Endothelial cell of umbilical vein (primary cell): ENCODE results near the gene STAT4. TPM values are rescaled to one million over a fixed set of nuclear protein-coding genes. Genes with fewer than 3 reads are reported as not detected.

Experiments
- BruUV-seq: library from RNA; stranded (reverse); fragments of 400-500 nt; replicated peaks from 2 replicates; lab custom pipeline; 2021; lab: Mats Ljungman, UMichigan
- CTCF ChIA-PET: fragments of 300-600, 350-600 bp; sonication (Branson Sonifier 250); formaldehyde crosslinking; loops from one replicate; lab custom pipeline; 2021; ENCODE audit warnings: antibody characterized with exemption, inconsistent platforms; lab: Charles Lee
- POLR2A ChIA-PET: fragments of 300-600, 350-600 bp; sonication (Branson Sonifier 250); formaldehyde crosslinking; loops from one replicate; lab custom pipeline; 2021; ENCODE audit warnings: antibody characterized with exemption, inconsistent platforms; lab: Charles Lee
- DNase-seq: peaks from one replicate; pipeline ENCODE4 v3.0.0-alpha.2; 2011; ENCODE audit warnings: low read depth, low spot score
- FAIRE-seq: peaks from 2 replicates; lab custom pipeline; 2011; peaks lifted over from hg19 to GRCh38; lab: Jason Lieb, UNC
- H2AFZ ChIP-seq: 2 replicates; pipeline ENCODE4 v1.6.0; 2012; ENCODE audit warnings: low read depth, low read length, control low read depth, inconsistent platforms
- H3K27ac ChIP-seq: 2 replicates; pipeline ENCODE4 v1.5.1; 2011; ENCODE audit warnings: low read depth, mild to moderate bottlenecking, control low read depth, low read length, moderate library complexity; ENCODE audit not compliant: insufficient read depth
- H3K27me3 ChIP-seq, 2 experiments: 2 replicates each; pipeline versions ENCODE4 v1.6.0 to v1.6.1; 2011; ENCODE audit warnings: low read length in 2 of 2, mixed read lengths in 1 of 2; ENCODE audit not compliant: control insufficient read depth in 2 of 2, insufficient read depth in 2 of 2
- H3K36me3 ChIP-seq, 2 experiments: 2 replicates in 1 of 2; 3 replicates in 1 of 2; pipeline ENCODE4 v1.5.1; 2011; ENCODE audit warnings: low read length in 2 of 2, mild to moderate bottlenecking in 1 of 2, moderate library complexity in 1 of 2; ENCODE audit not compliant: control insufficient read depth in 2 of 2, insufficient read depth in 2 of 2; ENCODE audit errors: extremely low read depth in 1 of 2
- H3K4me1 ChIP-seq: 3 replicates; pipeline ENCODE4 v1.5.1; 2011; ENCODE audit warnings: mild to moderate bottlenecking, low read length; ENCODE audit not compliant: control insufficient read depth, insufficient read depth; ENCODE audit errors: extremely low read depth
- H3K4me2 ChIP-seq: 2 replicates; pipeline ENCODE4 v1.6.1; 2011; ENCODE audit warnings: low read length, control low read depth, mixed read lengths; ENCODE audit not compliant: insufficient read depth
- H3K4me3 ChIP-seq, 3 experiments: fragments of 200-600 bp in 1 of 3; sonication (generic), shearing (Covaris generic) in 1 of 3; replicated peaks in 1 of 3; 2 replicates each; pipeline ENCODE4 v1.5.1; 2011 to 2016; ENCODE audit warnings: control low read depth in 3 of 3, low read length in 3 of 3, mild to moderate bottlenecking in 2 of 3, inconsistent platforms in 1 of 3, low read depth in 1 of 3, moderate library complexity in 1 of 3; ENCODE audit not compliant: insufficient read depth in 1 of 3
- H3K79me2 ChIP-seq: 2 replicates; pipeline ENCODE4 v1.6.0; 2012; ENCODE audit warnings: low read length, inconsistent platforms; ENCODE audit not compliant: control insufficient read depth, insufficient read depth
- H3K9ac ChIP-seq: replicated peaks from 2 replicates; pipeline ENCODE3; 2011; ENCODE audit warnings: low read length, control low read depth; ENCODE audit not compliant: insufficient read depth; ENCODE audit errors: extremely low read depth
- H3K9me1 ChIP-seq: replicated peaks from 3 replicates; pipeline ENCODE4 v1.6.0; 2011; ENCODE audit warnings: mild to moderate bottlenecking, low read length; ENCODE audit not compliant: control insufficient read depth, insufficient read depth; ENCODE audit errors: extremely low read depth
- H3K9me3 ChIP-seq: replicated peaks from 2 replicates; pipeline ENCODE4 v1.5.1; 2012; ENCODE audit warnings: low read length, inconsistent platforms; ENCODE audit not compliant: control insufficient read depth, insufficient read depth
- H4K20me1 ChIP-seq: replicated peaks from 2 replicates; pipeline ENCODE3; 2011; ENCODE audit warnings: mild to moderate bottlenecking, low read length; ENCODE audit not compliant: control insufficient read depth, insufficient read depth; ENCODE audit errors: extremely low read depth
- EZH2 ChIP-seq: IDR thresholded peaks from 2 replicates; pipeline ENCODE4 v1.6.1; 2012; ENCODE audit warnings: borderline replicate concordance, low read depth, mild to moderate bottlenecking, moderate library complexity, low read length, inconsistent platforms; ENCODE audit not compliant: severe bottlenecking
- FOS ChIP-seq: IDR thresholded peaks from 2 replicates; pipeline ENCODE4 v1.6.1; 2011; ENCODE audit warnings: mild to moderate bottlenecking, low read length, moderate library complexity, borderline replicate concordance; ENCODE audit not compliant: insufficient read depth
- GATA2 ChIP-seq: IDR thresholded peaks from 2 replicates; pipeline ENCODE4 v1.7.0; 2011; ENCODE audit warnings: low read depth, mild to moderate bottlenecking, moderate library complexity, mixed read lengths, low read length; ENCODE audit not compliant: insufficient read length, insufficient read depth
- JUN ChIP-seq: IDR thresholded peaks from 2 replicates; pipeline ENCODE4 v1.6.1; 2011; ENCODE audit warnings: borderline replicate concordance, low read depth; ENCODE audit not compliant: insufficient read length, insufficient read depth
- MYC ChIP-seq: IDR thresholded peaks from one replicate; pipeline ENCODE4 v1.6.1; 2011; ENCODE audit warnings: mild to moderate bottlenecking, low read depth, low read length
- POLR2A ChIP-seq: IDR thresholded peaks from 2 replicates; pipeline ENCODE4 v1.6.1; 2012; ENCODE audit warnings: low read depth, mild to moderate bottlenecking, control low read depth, low read length
- POLR2AphosphoS5 ChIP-seq: IDR thresholded peaks from 2 replicates; pipeline ENCODE4 v1.6.1; 2012; ENCODE audit warnings: low read depth, mild to moderate bottlenecking, control low read depth, low read length, moderate library complexity; ENCODE audit not compliant: insufficient read depth
- dilution Hi-C: fragments of 300-500 bp; cut with MboI; formaldehyde crosslinking; loops from one replicate; pipeline ENCODE4 v1.15.0; 2019; ENCODE audit warnings: low sequenced_read_pairs; ENCODE audit not compliant: extremely low pct_ligation_motif_present
- intact Hi-C: fragments of 100-400 bp; cut with micrococcal nuclease; formaldehyde crosslinking; loops from one replicate; pipeline ENCODE4 v1.10.0; 2022
- polyA plus RNA-seq, 4 experiments: library from polyadenylated mRNA; depleted of rRNA in 3 of 4; stranded (reverse) in 3 of 4; unstranded in 1 of 4; fragments of >200 nt; gene quantifications; 2 replicates each; pipeline versions ENCODE4 v1.2.1 to v1.2.3, GENCODE V29; 2011 to 2012; ENCODE audit warnings: missing spikeins in 1 of 4
- total RNA-seq: library from RNA; stranded (reverse); gene quantifications from 2 replicates; pipeline ENCODE4 v1.2.3, GENCODE V29; 2021
- TF ChIP-seq, protein P1 (sequence below), 2 donors: IDR thresholded peaks; 1 replicate in 1 of 2; 2 replicates in 1 of 2; pipeline ENCODE4 v1.5.1; 2011; ENCODE audit warnings: low read length in 2 of 2, mild to moderate bottlenecking in 2 of 2, moderate library complexity in 2 of 2, control low read depth in 1 of 2, inconsistent platforms in 1 of 2, low read depth in 1 of 2; ENCODE audit not compliant: insufficient read depth in 1 of 2; ENCODE audit errors: extremely low read depth in 1 of 2
- TF ChIP-seq, protein P2 (sequence below): IDR thresholded peaks from 2 replicates; pipeline ENCODE4 v1.6.1; 2011; ENCODE audit not compliant: insufficient read depth, insufficient read length

STAT4 gene
- total and polyA plus RNA-seq, 2 donors (not counting 3 experiments of a cell fraction or from before 2014, with no cell fraction given): 0.46 to 1.2 TPM

DNA sequence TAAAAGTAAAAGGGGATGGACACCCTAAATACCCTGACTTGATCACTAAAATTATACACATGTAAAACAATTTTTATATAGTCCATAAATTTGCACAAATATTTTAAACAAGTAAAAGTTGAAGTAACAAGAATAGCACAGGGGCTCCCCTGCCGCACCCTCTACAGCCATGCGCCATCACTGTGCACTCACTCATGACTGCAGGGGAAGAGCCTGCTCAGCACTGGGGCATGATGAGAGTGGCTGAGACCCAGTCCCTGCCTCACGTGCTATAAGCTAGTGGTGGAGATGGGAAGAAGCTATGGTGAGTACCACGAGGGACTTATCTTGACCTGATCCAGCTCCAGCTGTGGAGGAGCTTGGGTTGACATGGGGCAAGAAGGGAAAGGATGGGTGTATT is 47.5 kb upstream of the STAT4 start:
- Histone ChIP-seq H3K9me1 (no peaks in the 10 kb centered on the region), H3K27me3 (no peaks in the 10 kb centered on the region), H3K79me2 (no peaks in the 10 kb centered on the region), H3K4me3 (no peak overlapping the region), H3K9me3 (no peaks in the 10 kb centered on the region), H3K9ac (no peak overlapping the region), H3K4me2 (no peak overlapping the region), H3K4me1 (no peaks in the 10 kb centered on the region), H4K20me1 (no peaks in the 10 kb centered on the region), H2AFZ (no peak overlapping the region), H3K36me3 (no peaks in the 10 kb centered on the region), H3K27ac (no peak overlapping the region)
- DNase-seq (no peak), FAIRE-seq (no peak)
- CTCF ChIA-PET: interaction anchor here (0.6 to 2.8 kb wide), 5 partner anchors 20 to 302 kb away, joined by 3 to 7 read pairs (median 3); no protein-coding TSS in a partner anchor
- TF ChIP-seq FOS (no peak), EZH2 (no peak), POLR2A (no peak), POLR2AphosphoS5 (no peak), MYC (no peak), JUN (no peak), GATA2 (no peak)
- TF ChIP-seq, protein P1, sequence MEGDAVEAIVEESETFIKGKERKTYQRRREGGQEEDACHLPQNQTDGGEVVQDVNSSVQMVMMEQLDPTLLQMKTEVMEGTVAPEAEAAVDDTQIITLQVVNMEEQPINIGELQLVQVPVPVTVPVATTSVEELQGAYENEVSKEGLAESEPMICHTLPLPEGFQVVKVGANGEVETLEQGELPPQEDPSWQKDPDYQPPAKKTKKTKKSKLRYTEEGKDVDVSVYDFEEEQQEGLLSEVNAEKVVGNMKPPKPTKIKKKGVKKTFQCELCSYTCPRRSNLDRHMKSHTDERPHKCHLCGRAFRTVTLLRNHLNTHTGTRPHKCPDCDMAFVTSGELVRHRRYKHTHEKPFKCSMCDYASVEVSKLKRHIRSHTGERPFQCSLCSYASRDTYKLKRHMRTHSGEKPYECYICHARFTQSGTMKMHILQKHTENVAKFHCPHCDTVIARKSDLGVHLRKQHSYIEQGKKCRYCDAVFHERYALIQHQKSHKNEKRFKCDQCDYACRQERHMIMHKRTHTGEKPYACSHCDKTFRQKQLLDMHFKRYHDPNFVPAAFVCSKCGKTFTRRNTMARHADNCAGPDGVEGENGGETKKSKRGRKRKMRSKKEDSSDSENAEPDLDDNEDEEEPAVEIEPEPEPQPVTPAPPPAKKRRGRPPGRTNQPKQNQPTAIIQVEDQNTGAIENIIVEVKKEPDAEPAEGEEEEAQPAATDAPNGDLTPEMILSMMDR (IDR thresholded peaks at IDR 0.05; ENCODE audit: extremely low read depth in 1 of 2, insufficient read depth in 1 of 2, low read depth in 1 of 2, low read length in 2 of 2): no peak
- TF ChIP-seq, protein P2, sequence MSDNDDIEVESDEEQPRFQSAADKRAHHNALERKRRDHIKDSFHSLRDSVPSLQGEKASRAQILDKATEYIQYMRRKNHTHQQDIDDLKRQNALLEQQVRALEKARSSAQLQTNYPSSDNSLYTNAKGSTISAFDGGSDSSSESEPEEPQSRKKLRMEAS: no peak
- dilution Hi-C loops (no loop called here), intact Hi-C loops (no loop called here)
- no TSS peak for BruUV-seq
- POLR2A ChIA-PET: no interaction called here
